Endothelial cell of hepatic sinusoid (primary cell): ENCODE measurements around the gene SLC27A1.
"Not testable (repeated sequence)": the region's sequence is repeated elsewhere in the genome, so short reads cannot be mapped to it uniquely, and the experiment has no call there.

Source experiments
- in situ Hi-C: cut with HindIII; loops from 2 replicates; pipeline ENCODE4 v1.10.0; 2017; ENCODE audit warnings: low sequenced_read_pairs

Gene SLC27A1

DNA sequence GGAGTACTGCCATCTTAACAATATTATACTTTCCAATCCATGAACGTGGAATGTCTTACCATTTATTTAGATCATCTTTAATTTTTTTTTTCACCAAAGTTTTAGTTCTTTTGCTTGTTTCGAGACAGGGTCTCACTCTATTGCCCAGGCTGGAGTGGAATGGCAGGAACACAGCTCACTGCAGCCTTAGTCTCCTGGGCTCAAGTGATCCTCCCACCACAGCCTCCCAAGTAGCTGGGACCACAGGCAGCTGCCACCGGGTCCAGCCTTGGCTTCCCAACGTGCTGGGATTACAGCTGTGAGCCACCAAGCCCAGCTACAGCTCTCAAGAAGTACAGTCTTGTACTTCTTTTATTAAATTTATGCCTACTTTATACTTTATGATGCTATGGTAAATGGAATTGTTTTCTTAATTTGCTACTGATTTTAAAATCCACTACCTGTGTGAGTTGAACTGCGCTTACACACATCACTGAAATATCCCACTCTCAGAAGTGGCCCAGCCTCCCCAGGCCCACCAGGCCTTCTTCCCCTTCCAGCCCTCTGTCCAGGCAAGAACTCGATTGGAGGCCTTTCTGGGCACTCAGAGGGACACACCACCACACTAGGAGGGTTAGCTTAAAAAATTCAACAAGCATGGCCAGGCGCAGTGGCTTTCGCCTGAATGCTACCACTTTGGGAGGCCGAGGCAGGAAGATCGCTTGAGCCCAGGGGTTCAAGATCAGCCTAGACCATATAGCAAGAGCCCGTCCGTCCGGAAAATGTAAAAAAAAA is 40.1 kb downstream of the SLC27A1 start:
- in situ Hi-C loops: no loop called here

DNA sequence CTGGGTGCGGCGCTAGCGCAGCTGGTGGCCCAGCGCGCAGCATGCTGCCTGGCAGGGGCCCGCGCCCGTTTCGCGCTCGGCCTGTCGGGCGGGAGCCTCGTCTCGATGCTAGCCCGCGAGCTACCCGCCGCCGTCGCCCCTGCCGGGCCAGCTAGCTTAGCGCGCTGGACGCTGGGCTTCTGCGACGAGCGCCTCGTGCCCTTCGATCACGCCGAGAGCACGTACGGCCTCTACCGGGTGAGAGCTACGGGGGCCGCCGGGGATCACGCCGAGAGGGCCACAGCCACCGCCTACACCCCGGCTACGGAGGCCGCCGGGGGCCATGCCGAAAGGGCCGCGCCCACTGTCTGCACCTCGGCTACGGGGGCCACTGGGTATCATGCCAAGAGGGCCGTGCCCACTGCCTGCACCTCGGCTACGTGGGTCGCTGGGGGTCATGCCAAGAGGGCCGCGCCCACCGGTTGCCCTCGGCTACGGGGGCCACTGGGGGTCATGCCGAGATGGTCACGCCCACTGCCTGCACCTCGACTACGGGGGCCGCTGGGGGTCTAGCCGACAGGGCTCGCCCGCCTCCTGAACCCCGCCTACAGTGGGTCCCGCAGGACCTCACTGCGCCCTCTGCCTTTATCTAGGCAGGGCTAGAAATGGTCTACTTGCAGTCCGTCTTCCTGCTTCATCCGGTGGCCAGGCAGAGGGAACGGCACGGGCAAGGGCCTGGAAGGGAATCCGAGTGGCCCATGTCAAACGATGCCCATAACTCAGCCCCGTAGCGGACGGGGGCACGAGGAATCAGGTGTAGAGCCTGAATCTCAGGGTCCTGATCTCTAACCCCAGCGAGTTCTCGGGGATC is 41.6 kb downstream of the SLC27A1 start:
- in situ Hi-C loops: no loop called here

DNA sequence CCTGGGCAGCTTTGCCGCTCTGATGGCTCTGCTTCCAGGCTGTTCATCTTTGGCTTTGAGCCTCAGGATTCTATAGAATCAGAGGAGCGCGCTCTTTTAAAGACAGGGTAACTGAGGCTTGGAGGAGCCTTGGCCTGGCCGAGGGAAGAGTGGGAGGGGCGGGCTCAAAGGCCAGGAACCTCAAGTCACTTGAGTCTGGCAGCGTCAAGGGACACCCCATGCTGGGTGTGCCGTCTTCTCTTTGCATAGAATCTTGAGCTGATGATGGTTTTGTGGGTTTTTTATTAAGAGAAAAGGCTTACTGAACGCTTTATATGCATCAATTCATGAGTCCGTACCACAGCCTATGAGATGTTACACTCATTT is 42.2 kb downstream of the SLC27A1 start:
- in situ Hi-C loops: no loop called here

- in situ Hi-C loops: no loop called here
Measured at GRCh38 chr19:17515408-17516149, 45.3 kb downstream of the SLC27A1 start.

DNA sequence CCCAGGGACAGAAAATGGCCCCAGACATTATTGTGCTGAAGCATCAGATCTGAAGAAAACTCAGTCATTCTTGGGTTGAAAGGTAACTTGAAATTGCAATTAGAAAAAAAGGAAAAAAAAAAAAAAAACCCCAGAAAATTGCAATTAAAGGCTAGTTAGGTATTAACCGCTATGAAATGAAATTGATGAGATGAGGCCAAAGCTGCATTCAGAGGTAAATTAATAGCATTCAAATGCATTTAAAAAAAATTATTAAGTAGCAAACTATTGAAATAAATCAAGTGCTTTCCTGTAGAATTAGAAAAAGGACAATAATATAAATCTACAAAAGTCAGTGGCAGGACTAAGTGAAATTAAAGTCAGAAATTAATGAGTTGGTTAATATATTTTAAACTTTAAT is 47.6 kb downstream of the SLC27A1 start:
- in situ Hi-C loops: no loop called here

DNA sequence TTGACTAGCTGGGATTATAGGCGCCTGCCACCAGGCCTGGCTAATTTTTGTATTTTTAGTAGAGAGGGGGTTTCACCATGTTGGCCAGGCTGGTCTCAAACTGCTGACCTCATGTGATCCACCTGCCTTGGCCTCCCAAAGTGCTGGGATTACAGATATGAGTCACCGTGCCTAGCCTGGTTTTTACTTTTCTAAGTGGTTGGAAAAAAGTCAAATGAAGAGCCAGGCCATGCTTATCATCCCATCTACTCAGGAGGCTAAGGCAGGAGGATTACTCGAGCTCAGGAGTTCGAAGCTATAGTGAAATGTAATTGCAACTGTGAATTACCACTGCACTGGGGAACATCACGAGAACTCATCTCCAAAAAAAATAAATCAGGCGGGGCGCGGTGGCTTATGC is 48.3 kb downstream of the SLC27A1 start:
- in situ Hi-C loops: not testable (repeated sequence)

GRCh38 chr19:17519967-17520366 is 49.6 kb downstream of the SLC27A1 start:
- in situ Hi-C loops: loop anchor here (10.0 kb wide), 3 partner anchors 195 to 435 kb away; partner anchors contain the start of gene MAP1S

DNA sequence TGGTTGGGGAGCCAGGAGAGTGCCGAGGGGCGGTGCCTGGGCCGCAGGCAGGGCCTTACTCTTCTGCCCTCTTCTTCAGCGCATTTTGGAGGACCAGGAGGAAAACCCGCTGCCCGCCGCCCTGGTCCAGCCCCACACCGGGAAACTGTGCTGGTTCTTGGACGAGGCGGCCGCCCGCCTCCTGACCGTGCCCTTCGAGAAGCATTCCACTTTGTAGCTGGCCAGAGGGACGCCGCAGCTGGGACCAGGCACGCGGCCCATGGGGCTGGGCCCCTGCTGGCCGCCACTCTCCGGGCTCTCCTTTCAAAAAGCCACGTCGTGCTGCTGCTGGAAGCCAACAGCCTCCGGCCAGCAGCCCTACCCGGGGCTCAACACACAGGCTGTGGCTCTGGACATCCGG is 50.5 kb downstream of the SLC27A1 start:
- in situ Hi-C loops: loop anchor here (10.0 kb wide), 3 partner anchors 194 to 434 kb away; partner anchors contain the start of gene MAP1S

- in situ Hi-C loops: loop anchor here (10.0 kb wide), 3 partner anchors 192 to 432 kb away; partner anchors contain the start of gene MAP1S
Measured at GRCh38 chr19:17522988-17523872, 52.9 kb downstream of the SLC27A1 start.

GRCh38 chr19:17524651-17525050 is 54.3 kb downstream of the SLC27A1 start:
- in situ Hi-C loops: loop anchor here (10.0 kb wide), 3 partner anchors 190 to 430 kb away; partner anchors contain the start of gene MAP1S

- in situ Hi-C loops: loop anchor here (10.0 kb wide), 3 partner anchors 190 to 430 kb away; partner anchors contain the start of gene MAP1S
Measured at GRCh38 chr19:17525141-17525540, 54.8 kb downstream of the SLC27A1 start.

GRCh38 chr19:17526922-17527321 is 56.6 kb downstream of the SLC27A1 start:
- in situ Hi-C loops: loop anchor here (10.0 kb wide), 3 partner anchors 188 to 428 kb away; partner anchors contain the start of gene MAP1S

DNA sequence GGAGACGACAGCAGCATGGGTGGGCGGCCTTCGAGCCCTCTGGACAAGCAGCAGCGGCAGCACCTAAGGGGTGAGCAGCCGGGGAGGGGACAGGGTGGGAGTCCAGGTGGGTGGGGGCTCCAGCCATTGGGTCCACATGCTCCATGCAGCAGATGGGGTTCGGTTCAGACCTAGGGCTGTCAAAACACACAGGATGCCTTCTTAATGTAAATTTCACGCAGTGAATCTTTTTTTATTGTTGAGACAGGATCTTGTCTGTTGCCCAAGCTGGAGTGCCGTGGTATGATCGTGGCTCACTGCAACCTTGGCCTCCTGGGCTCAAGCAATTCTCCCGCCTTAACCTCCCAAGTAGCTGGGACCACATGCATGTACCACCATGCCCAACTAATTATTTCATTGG is 57.0 kb downstream of the SLC27A1 start:
- in situ Hi-C loops: loop anchor here (10.0 kb wide), 3 partner anchors 187 to 427 kb away; partner anchors contain the start of gene MAP1S

- in situ Hi-C loops: loop anchor here (10.0 kb wide), 3 partner anchors 186 to 426 kb away; partner anchors contain the start of gene MAP1S
Measured at GRCh38 chr19:17528610-17529009, 58.3 kb downstream of the SLC27A1 start.

DNA sequence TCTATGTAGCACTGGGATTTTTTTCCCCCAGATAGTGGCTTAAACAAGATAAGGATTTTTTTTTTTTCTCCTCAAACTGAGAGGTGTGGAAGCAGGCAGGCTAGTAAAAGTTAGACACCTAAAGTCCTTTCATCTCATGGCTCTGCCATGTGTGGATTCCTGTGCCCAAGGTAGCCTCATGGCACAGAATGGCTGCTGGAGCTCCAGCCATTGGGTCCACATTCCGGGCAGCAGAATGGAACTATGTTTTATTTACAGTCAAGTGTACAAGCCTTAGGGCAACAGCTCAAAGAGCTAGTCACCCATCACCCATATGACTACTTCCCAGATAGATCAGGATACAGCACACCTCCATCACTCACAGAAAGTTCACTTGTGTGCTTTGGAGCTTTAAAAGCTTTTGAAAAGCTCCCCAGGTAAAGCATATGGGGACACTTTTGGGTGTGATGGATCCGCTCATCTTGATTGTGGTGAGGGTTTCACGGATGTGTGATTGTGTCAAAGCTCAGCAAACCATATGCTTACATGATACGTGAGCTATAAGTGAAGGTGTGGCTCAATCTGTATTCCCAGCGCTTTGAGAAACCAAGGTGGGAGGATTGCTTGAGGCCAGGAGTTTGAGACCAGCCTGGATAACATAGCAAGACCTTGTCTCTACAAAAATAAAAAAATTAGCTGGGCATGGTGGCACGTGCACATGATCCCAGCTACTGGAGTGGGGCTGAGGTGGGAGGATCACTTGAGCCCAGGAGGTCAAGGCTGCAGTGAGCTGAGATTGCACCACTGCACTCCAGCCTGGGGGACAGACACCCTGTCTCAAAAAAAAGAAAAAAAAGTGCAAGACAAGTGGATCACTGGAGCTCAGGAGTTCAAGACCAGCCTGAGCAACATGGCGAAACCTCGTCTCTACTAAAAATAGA is 59.2 kb downstream of the SLC27A1 start:
- in situ Hi-C loops: loop anchor here (10.0 kb wide), 3 partner anchors 185 to 425 kb away; partner anchors contain the start of gene MAP1S

- in situ Hi-C loops: no loop called here
Measured at GRCh38 chr19:17530586-17530985, 60.3 kb downstream of the SLC27A1 start.

DNA sequence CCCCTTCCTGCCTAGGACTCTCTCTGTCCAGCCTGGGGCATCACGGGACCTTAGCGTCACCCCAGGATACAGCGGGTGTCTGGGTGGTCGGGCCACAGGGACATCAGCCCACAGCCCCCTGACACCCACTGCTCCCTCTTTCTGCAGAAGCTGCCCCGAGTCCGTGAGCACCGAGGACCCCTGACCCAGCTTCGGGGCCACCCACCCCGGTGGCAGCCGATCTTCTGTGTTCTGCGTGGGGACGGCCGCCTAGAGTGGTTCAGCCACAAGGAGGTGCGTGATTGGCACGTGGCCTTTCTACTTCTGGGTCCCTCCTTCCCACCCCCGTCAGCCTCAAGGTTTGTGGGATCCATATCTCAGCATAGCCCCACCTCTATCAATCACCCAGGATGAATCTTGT is 61.8 kb downstream of the SLC27A1 start:
- in situ Hi-C loops: no loop called here

- in situ Hi-C loops: no loop called here
Measured at GRCh38 chr19:17532557-17532956, 62.2 kb downstream of the SLC27A1 start.

GRCh38 chr19:17534767-17535166 is 64.4 kb downstream of the SLC27A1 start:
- in situ Hi-C loops: no loop called here
